NCI-H146 treated with DMSO at 0.1 percent for 48 hours (cell line): ENCODE data around the gene C1orf210.

ENCODE experiments used
- DNase-seq: peaks from one replicate; lab custom pipeline; 2025; ENCODE audit not compliant: unreplicated experiment; lab: John Stamatoyannopoulos, UW

C1orf210 gene

GRCh38 chr1:43296207-43296606 is 10.8 kb upstream of the C1orf210 start:
- no peak for DNase-seq

DNA sequence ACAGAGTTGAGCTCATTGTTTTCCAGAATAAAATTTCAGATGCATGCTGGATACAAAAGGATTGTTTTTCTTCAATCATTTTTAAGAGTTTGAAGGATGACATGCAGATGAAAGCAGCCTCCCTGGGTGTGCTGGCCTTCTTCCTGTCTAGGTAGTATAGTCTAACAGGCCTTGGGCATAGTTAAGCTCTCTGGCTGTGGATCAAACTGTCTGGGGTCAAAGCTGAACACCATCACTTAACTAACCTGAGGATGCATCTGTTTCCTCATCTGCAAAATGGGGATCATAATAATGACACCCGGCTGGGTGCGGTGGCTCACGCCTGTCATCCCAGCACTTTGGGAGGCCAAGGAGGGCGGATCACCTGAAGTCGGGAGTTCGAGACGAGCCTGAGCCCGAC is 9.4 kb upstream of the C1orf210 start:
- DNase-seq, result no peak

- DNase-seq, result no peak
Observed at GRCh38 chr1:43293896-43294760, 8.7 kb upstream of the C1orf210 start.

GRCh38 chr1:43293176-43293575 is 7.8 kb upstream of the C1orf210 start:
- no peak for DNase-seq

- no peak for DNase-seq
Observed at GRCh38 chr1:43292679-43293078, 7.3 kb upstream of the C1orf210 start.

DNA sequence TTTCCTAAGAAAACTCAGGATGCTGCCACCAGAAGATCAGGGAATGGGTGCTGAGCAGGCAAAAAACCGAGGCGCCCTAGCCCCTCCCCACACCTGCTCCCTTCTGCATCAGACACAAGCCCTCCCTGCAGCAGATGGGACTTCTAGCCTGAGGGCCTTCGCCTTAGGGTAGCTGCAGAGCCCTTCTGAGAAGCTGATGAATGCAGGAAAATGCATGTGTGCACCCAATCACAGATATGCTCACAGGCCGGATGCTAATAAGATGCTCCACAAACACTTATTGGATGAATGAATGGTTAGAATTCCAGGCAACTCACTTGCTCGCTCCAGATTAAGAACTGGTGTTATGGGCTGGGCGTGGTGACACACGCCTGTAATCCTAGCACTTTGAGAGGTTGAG is 6.8 kb upstream of the C1orf210 start:
- peak; percentile 67 for DNase-seq

DNA sequence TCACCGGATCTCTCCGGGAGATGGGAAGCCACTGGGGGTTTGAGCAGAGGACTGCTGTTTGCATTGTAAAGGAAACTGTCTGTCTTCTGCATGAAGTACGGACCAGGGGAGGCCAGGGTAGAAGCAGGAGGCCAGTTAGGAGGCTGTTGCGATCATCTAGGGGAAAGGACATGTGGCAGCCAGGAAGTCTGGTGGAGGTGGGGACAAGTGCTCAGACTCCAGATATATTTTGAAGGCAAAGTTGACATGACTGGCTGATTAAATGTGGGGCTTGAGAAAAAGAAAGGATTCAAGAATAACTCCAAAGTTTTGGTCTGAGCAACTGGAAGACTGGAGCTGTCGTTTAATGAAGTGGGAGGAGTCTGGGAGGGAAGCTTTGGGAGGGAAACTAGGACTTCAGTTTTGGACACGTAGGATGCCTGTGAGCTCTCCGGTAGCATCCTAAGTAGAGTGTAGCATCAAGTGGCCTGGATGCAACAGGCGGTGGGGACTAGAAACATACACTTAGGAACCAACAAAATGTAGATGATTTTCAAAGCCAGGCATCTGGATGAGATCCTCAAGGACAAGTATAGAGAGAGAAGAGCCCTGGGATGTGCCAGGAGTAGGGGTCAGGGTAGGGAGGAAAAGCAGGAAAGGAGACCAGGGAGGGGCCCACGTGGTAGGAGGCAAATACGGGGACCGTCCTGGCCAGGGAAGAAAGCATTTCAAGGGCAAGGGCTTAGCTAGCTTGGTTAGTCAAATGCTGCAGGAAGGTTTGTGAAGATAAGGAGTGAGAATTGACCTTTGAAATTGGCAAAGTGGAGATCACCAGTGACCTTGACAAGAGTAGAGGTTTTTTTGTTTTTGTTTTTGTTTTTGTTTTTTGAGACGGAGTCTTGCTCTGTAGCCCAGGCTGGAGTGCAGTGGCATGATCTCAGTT is 3.7 kb upstream of the C1orf210 start:
- DNase-seq, result no peak

- no peak for DNase-seq
Observed at GRCh38 chr1:43288058-43288784, 2.8 kb upstream of the C1orf210 start.

GRCh38 chr1:43286533-43286932 is 1.2 kb upstream of the C1orf210 start:
- no peak for DNase-seq

- no peak for DNase-seq
Observed at GRCh38 chr1:43286115-43286514, 734 bp upstream of the C1orf210 start.

- no peak for DNase-seq
Observed at GRCh38 chr1:43284546-43285110, 753 bp downstream of the C1orf210 start.

- no peak for DNase-seq
Observed at GRCh38 chr1:43284065-43284464, 1.3 kb downstream of the C1orf210 start.

DNA sequence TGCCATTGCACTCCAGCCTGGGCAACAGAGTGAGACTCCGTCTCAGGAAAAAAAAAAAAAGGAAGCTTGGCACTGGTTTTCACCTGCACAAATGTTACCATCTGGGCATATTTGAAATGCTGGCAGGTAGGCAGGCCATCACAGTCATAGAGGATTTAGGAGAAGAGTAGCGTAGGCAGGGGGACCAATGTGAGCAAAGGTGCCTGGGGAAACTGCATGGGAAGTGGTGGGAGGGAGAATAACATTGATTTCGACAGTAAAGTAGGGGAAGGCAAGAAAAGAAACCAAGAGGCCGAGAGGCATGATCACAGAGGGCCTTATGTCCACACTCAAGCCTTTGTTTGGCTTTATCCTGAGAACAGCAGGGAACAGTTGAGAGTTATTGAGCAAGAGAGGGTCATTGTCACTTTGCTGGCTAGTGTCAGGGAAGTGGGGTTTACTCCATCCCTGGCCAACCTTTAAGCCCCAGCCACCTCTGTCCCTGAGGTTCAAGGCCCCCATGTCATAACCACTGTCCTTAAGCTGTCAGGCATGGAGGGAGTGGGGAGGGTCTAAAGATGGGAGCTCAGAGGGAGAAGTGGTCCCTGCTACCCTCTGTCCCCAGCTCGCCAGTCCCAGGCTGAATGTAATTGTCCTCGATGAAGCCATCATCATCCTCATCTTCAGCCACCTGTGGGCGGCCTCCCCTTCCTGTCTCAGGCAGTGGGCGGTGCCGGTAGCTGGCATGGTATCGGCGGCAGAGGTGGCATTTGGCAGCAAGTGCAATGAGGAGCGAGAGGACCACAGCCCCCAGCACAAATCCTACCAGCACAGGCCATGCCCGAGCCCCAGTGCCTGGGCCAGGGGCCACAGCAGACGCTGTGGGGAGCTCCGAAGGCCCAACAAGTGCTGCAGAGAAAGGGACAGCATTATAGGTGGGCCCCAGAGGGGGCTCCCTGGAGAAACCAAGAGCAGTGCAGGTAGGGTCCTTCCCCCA is 2.9 kb downstream of the C1orf210 start:
- DNase-seq, result no peak

DNA sequence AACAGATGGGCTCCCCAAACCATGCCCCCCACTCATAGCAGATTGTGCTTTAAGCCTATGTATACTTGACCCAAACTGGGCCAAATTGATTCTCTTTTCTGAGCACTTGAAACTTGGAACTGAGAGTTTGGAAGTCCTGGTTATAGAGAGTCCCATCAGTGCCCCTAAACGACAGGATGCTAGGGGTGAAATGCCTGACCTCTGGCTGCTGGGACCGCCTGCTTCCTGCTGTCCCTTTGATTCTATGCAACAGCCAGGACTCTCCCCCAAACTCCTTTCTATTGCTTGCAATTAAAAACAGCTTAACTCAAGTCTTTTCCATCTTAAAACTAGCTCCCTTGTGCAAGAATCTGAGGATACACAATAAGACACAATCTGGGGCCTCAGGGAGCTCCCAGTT is 4.7 kb downstream of the C1orf210 start:
- DNase-seq, result no peak

DNA sequence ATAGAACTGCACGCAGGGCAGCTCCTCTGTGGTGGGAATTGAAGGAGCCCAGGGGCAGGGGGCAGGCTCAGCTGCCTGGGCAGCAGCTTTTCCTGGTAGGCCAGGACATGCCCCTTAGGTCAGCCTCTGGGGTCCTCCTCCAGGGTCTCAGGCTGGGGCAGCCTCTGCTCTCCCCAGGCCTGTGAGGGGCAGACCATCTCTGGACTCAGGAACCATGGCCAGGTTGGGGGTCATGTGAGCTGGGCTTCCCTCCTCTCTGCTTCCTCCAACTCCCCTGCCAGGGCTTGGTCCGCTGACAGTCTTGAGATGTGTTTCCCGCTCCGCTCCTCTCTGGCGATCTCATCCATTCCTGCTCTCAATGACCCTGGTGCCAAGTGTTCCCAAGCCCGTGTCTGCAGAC is 5.7 kb downstream of the C1orf210 start:
- no peak for DNase-seq

DNA sequence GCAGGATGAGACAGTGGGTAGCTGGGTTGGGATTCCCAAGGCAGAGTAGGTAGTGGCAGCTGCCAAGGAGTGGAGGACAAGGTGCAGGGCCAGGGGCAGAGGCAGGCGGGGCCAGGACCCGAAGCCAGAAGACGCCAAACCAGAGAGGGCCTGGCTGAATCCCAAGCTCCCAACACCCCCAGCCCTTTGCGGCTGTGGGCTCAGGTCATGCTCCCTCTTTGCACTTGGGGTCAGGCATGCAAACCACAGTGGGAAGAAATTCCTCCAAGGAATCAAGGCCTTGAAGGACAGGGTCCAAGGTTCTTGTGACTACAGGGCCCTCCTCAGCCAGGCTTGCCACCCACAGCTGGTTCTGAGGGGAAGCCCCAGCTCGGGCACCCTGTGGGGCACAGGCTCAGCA is 6.2 kb downstream of the C1orf210 start:
- DNase-seq, result no peak

DNA sequence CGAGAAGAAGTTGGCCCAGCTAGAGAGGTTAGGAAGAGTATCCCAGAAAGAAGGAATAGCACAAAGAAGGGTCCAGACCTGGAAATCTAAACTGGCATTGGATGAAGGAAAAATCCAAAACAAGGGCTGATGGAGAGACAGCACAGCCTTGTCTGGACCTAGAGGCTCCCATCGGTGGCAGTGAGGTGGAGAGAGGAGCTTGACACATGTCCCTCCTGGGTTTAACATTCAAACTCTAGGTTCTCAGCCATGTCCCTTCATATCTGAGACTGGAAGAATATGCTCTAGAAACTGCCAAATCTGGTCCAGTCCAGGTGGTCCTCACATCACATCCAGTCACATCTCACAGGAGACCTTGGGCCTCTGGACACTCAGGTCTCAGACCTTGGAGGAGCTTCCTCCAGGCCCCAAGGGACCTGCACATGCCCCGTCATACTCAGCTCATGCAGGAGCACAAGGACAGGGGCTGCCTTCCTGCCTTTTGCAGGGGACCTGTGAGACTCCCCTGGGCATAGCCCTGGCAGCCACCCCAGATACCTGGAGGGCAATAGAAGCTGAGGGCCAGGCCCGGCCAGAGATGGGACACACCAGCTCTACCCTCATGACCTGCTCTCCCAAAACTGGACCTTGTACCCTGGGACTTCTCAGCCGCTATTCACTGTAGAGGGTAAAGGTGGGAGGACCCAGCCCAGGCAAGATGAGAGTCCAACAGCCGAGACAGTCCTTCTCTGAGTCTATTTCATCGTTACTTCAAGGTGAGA is 8.1 kb downstream of the C1orf210 start:
- DNase-seq, result no peak

- no peak for DNase-seq
Observed at GRCh38 chr1:43276673-43277072, 8.7 kb downstream of the C1orf210 start.
